ENCODE data around the gene FASTKD1.
"Not testable (repeated sequence)": the region's sequence is repeated elsewhere in the genome, so short reads cannot be mapped to it uniquely, and the experiment has no call there.

The FASTKD1 gene

GRCh38 chr2:169573160-169573973 lies at the start of gene FASTKD1:
Gene FASTKD1, minus strand, starts transcription at chr2:169573865. Its CDS starts 1,836 bp downstream, at chr2:169572029.
- in situ Hi-C loops (cut with MboI; ENCODE audit: low sequenced_read_pairs): no loop called here

- in situ Hi-C loops (cut with MboI; ENCODE audit: low sequenced_read_pairs): no loop called here
Observed at GRCh38 chr2:169623235-169623634, 49.6 kb upstream of the FASTKD1 start.

DNA sequence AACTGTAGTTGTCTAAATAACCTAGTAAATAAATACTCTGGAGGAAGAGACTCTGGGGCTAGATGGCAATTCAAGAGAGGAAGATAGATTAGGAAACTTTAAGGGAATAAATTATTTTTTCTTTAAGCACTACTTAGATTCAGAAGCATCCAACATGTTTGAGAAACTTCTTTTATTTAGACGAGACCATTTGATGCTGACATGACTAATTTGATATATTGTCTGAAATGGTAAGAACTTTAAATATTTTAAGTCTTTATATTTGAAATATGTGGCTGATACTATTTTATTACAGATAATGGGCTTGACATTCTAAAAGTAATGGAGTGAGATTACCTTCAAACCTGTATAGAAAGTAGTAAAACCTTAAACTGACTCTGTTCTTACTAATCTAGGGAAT lies 46.8 kb upstream of the FASTKD1 start:
- in situ Hi-C loops (cut with MboI; ENCODE audit: low sequenced_read_pairs): no loop called here

GRCh38 chr2:169619946-169620345 lies 46.3 kb upstream of the FASTKD1 start:
- in situ Hi-C loops (cut with MboI; ENCODE audit: low sequenced_read_pairs): no loop called here

GRCh38 chr2:169615982-169616381 lies 42.3 kb upstream of the FASTKD1 start:
- in situ Hi-C loops (cut with MboI; ENCODE audit: low sequenced_read_pairs): not testable (repeated sequence)

GRCh38 chr2:169613876-169614275 lies 40.2 kb upstream of the FASTKD1 start:
- in situ Hi-C loops (cut with MboI; ENCODE audit: low sequenced_read_pairs): no loop called here

DNA sequence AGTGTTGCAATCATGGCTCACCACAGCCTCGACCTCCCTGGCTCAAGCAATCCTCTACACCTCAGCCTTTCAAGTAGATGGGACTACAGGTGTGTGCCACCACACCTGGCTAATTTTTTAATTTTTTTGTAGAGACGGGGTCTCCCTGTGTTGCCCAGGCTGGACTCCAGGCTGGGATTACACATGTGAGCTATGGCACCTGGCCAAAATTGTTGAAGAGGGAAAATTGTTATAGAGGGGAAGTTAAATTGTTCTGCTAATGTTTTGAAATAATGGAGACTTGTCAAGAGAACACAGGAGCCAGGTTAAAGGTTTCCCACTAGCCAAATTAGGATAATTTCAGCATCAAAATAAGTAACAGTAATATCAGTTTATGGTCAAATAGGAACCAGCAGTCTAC lies 35.6 kb upstream of the FASTKD1 start:
- in situ Hi-C loops (cut with MboI; ENCODE audit: low sequenced_read_pairs): no loop called here

- in situ Hi-C loops (cut with MboI; ENCODE audit: low sequenced_read_pairs): no loop called here
Observed at GRCh38 chr2:169599568-169599967, 25.9 kb upstream of the FASTKD1 start.

DNA sequence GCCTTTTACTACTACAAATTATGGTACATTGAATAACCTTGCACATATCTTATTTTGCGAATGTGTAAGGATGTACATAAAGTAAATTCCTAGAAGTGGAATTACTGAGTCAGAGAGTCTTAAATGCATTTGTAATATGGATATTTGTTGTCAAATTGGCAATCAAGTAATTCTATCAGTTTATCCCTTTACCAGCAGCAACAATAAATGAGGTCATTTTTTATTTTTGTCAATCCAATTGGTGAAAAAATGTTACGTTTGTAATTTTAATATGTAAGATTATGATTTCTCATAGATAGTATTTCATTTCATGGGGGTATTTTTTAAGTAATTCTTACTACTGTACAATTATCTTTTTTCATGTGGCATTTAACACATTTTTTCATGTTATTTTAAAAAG lies 25.3 kb upstream of the FASTKD1 start:
- in situ Hi-C loops (cut with MboI; ENCODE audit: low sequenced_read_pairs): no loop called here

- in situ Hi-C loops (cut with MboI; ENCODE audit: low sequenced_read_pairs): not testable (repeated sequence)
Observed at GRCh38 chr2:169596546-169596945, 22.9 kb upstream of the FASTKD1 start.

DNA sequence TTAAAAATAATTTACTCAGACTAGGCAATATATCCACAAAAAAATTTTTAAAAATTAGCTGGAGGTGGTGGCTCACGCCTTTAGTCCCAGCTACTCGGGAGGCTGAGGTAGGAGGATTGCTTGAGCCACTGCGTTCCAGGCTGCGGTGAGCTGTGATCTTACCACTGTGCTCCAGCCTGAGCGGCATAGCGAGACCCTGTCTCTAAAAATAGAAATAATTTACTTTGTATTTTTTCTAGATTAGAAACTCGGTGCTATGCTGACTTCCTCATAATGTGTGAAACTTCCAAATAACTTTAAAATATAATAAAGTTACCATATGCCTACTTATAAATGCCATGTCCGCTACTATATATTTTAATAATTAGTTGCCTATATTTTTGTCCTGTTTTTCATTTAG lies 17.1 kb upstream of the FASTKD1 start:
- in situ Hi-C loops (cut with MboI; ENCODE audit: low sequenced_read_pairs): no loop called here

GRCh38 chr2:169585673-169586072 lies 12.0 kb upstream of the FASTKD1 start:
- in situ Hi-C loops (cut with MboI; ENCODE audit: low sequenced_read_pairs): no loop called here

DNA sequence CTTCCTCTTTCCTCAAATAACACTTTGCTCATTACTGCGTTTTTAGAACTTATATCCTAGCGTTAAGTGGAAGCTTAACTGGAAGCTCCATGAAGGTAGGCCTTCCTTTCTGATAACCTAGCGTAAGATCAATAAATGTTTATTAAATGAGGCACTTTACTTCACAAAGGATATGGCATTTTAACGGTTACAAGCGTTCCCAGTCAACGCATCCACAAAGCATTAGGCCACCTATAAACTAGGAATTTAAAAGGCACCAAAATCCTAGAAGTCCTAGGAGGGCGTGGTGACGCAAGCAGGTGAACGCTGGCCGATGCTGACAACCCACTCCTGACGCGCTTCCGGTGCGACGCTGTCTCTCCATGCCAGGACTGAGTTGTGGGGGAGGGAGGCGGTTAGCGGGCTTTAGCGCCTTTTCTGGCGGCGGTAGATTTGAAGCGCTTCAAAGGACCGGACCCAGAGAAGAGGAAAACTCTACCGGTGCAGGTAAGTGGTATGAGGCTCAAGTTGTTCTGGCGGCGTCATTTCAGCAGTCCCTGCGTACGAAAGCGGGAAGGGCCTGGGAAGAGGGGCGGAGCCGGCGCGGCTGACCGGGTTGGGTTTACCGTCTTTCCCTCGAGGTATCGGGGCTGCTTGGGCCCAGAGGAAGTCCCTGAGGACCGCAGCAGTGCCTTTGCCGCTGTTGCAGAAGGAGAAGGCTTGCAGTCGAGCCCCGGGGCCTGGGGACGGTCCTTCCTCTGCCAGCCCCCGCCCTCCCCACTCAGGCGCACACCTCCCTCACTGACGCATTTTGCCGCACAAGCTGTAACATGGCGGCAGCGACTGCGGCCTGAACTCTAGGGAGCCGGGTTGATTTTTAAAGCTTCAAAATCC lies 10.6 kb upstream of the FASTKD1 start, which contains the start of gene PPIG:
PPIG (plus strand) TSS at position 347 of the 873 bp plus-strand sequence. CDS start 19,691 bp downstream, outside the sequence.
- in situ Hi-C loops (cut with MboI; ENCODE audit: low sequenced_read_pairs): no loop called here

DNA sequence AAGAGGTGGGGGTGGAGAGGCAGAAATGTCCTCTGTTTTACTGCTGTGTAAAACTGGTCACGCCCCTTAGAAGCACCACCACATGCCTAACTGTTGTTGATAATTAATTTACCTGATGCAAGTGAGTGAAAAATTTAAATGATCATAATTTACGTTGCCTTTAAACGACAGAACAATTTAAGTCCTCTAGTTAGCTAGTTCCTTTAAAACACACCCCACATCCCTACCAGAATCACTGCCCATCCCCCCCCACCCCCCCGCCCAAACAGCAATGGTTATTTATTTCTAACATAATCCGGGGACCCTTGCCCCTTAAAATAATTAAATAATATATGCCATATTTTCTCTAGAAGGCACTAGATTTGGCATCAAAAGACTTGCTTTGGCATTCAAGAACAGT lies 9.9 kb upstream of the FASTKD1 start:
- in situ Hi-C loops (cut with MboI; ENCODE audit: low sequenced_read_pairs): no loop called here

GRCh38 chr2:169582552-169583266 lies 9.0 kb upstream of the FASTKD1 start:
- in situ Hi-C loops (cut with MboI; ENCODE audit: low sequenced_read_pairs): not testable (repeated sequence)

- in situ Hi-C loops (cut with MboI; ENCODE audit: low sequenced_read_pairs): no loop called here
Observed at GRCh38 chr2:169579044-169579443, 5.4 kb upstream of the FASTKD1 start.

DNA sequence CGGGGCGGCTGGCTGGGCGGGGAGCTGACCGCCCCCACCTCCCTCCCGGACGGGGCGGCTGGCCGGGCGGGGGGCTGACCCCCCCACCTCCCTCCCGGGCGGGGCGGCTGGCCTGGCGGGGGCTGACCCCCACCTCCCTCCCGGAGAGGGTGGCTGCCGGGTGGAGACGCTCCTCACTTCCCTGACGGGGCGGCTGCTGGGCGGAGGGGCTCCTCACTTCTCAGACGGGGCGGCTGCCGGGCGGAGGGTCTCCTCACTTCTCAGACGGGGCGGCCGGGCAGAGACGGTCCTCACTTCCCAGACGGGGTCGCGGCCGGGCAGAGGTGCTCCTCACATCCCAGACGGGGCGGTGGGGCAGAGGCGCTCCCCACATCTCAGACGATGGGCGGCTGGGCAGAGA lies 1.6 kb upstream of the FASTKD1 start:
- in situ Hi-C loops (cut with MboI; ENCODE audit: low sequenced_read_pairs): not testable (repeated sequence)

DNA sequence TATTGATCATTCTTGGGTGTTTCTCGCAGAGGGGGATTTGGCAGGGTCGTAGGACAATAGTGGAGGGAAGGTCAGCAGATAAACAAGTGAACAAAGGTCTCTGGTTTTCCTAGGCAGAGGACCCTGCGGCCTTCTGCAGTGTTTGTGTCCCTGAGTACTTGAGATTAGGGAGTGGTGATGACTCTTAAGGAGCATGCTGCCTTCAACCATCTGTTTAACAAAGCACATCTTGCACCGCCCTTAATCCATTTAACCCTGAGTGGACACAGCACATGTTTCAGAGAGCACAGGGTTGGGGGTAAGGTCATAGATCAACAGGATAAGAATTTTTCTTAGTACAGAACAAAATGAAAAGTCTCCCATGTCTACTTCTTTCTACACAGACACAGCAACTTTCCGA lies 874 bp upstream of the FASTKD1 start:
- in situ Hi-C loops (cut with MboI; ENCODE audit: low sequenced_read_pairs): not testable (repeated sequence)

DNA sequence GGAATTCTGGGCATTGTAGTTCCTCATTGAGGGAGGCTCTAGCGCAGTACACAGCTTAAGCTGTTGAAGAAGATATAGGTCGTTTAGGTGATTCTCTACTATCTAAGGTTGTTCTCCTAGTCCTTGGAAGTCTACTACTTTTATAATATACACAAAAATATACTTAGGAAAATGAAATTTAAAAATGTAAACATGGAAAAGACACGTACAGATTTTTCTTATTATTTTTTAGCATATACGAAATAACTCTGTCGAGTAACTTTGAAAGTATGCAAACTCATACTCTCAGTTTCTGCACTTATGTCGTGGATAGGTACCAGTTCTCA lies 272 bp upstream of the FASTKD1 start:
- in situ Hi-C loops (cut with MboI; ENCODE audit: low sequenced_read_pairs): no loop called here

DNA sequence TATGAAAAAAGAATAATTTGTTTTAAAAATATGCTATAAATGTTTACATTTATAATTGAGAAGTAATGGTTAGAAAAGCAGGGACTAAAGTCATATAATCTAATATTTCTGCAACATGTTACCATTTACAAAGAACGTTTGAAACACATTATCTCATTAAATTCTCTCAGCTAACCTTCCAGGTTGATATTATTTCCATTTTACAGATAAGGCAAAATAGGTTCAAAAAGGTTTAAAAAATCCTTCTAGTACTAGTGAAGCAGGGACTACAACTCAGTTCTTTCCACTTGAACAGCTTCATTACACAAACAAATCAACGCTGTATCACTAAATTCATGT lies 875 bp downstream of the FASTKD1 start:
- in situ Hi-C loops (cut with MboI; ENCODE audit: low sequenced_read_pairs): no loop called here

GRCh38 chr2:169572189-169572588 lies 1.5 kb downstream of the FASTKD1 start:
- in situ Hi-C loops (cut with MboI; ENCODE audit: low sequenced_read_pairs): no loop called here
